ENCODE data around the gene TK2.
A peak's percentile ranks its signal among the peaks of the same experiment; 100 is the strongest.

Gene TK2

DNA sequence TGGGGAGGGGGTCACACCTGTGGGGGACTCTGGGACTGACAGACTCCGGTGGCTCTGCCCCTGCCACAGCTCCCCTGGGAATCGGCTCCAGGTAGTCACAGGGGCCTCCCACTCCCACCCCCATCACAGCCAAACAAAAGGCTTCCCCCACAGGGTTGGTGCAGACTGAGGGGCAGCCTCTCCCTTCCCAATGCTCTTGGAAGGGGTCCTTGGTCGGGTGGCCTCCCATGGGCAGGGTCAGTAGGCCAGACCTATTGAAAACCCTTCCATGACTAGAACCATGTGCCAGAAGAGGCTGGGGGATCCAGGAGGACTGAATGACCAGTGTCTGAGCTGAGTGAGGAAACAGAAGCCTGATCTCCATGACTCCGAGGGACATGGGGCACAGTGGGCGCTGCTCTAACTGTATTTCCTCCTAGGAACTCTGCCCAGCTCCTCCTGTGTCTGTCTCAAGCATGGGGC is 28.6 kb downstream of the TK2 start:
- TF ChIP-seq, protein P1, sequence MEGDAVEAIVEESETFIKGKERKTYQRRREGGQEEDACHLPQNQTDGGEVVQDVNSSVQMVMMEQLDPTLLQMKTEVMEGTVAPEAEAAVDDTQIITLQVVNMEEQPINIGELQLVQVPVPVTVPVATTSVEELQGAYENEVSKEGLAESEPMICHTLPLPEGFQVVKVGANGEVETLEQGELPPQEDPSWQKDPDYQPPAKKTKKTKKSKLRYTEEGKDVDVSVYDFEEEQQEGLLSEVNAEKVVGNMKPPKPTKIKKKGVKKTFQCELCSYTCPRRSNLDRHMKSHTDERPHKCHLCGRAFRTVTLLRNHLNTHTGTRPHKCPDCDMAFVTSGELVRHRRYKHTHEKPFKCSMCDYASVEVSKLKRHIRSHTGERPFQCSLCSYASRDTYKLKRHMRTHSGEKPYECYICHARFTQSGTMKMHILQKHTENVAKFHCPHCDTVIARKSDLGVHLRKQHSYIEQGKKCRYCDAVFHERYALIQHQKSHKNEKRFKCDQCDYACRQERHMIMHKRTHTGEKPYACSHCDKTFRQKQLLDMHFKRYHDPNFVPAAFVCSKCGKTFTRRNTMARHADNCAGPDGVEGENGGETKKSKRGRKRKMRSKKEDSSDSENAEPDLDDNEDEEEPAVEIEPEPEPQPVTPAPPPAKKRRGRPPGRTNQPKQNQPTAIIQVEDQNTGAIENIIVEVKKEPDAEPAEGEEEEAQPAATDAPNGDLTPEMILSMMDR (conservative IDR thresholded peaks at IDR 0.05; ENCODE audit: control insufficient read depth, insufficient read depth, low read depth, low read length): no peak
- DNase-seq (ENCODE audit: low read depth): no peak
- H3K4me3 ChIP-seq (ENCODE audit: control insufficient read depth, low read depth, low read length): no peak overlapping the region

DNA sequence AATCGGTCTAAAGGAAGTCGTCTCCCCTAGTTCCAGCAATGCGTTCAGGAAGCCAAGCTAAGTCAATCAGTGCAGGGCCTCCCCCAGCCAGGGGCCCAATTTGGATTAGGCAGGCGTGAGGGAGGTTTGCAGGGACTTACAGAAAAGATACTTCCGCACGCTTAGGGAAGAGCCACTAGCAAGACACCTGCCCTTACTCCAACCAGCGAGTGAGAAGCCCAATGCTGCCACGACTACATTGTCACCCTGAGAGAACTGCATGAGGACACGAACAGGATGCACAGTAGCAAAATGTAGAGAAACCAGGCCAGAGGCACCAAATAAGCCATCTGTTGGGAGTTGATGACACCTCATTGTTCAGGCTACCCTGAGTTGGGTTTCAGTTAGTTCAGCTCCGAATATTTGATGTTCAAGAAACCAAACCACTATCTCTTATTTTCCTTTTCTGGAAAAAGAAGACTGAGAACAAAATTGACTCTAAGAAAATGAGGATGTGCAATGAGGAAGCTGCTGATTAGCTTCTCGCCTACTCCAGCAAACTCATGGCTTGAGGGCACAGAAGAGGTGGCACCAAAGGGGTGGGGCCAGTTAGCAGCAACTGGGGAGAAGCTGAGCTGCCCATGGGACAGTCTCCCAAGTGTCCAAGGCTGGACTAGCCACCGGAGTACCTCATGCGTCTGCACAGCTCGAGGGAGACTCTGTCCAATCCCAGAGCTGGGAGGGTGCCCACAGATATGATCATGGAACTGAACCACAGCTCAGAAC is 29.3 kb downstream of the TK2 start:
- no peak for DNase-seq (ENCODE audit: low read depth)
- no peak overlapping the region for H3K4me3 ChIP-seq (ENCODE audit: control insufficient read depth, low read depth, low read length)
- TF ChIP-seq, protein P1 (conservative IDR thresholded peaks at IDR 0.05; ENCODE audit: control insufficient read depth, insufficient read depth, low read depth, low read length): no peak

DNA sequence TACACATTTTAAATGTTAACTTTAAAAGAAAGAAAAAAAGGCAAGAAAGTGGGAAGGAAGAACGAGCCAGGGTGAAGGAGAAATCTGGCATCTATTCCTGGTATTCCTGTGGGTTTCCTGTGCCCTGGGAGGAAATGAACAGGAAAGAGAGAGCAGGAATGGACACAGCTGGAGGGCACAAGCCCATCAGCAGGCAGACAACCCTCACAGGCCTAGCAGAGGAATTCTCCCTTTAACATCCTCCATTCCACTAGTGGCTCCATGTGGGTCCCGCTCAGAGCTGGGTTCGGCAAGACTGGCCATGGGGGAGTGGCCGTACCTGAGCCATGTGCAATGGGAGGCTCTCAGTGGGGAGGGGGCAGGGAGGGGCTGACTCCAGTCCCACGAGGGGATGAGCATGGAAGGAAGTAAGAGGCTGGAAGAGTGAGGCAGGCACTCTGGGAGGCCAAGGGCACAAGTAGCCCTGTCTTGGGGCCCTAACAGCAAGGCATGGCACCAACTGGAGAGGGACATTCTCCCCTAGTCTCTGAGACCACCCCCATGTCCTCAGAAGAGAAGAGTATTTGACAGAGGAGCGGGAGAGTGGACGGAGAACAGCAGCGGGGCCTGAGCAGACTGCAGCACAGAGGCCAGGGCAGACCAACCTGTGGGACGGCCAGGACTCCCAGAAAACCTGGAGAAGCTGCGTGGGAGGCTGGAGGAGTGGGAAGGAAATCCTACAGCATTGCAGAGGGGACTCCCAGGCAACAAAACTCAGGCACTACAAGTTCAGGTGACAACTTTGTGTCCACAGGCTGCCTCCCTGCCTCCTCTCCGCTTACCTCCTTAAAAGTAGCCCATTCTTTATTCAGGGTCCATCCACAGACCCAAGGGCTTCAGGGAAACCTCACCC is 30.2 kb downstream of the TK2 start:
- no peak for DNase-seq (ENCODE audit: low read depth)
- no peak overlapping the region for H3K4me3 ChIP-seq (ENCODE audit: control insufficient read depth, low read depth, low read length)
- TF ChIP-seq, protein P1 (conservative IDR thresholded peaks at IDR 0.05; ENCODE audit: control insufficient read depth, insufficient read depth, low read depth, low read length): no peak

DNA sequence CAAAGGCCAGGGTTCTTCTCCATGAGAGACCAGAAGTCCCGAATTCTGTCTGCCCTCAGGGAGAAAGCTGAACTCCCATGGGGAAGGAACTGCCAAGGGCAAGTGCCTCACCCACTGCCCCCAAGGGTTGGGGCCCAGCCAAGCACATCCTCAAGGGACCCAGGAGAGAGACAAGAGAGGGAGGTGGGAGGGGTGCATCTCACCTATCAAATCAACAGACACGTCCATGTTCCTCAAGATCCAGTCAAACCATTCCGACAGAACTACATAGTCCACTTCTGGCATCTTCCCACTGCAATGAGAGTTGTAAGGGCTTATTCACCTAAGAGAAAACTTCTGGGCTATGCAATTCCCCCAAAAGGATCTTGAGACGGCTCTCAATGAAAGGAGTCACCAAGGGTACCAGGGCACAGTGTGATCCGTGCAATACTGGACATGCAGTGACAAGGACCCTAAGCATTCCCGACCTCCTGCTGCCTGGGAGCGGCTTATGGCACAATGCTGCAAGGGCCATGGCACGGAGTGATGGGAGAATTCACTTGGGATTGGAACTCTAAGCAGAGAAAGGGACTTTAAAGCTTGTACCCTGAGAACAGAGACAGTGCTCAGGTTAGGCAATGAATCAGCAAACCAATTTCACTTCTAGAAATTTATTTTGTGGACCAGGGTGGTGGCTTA is 32.2 kb downstream of the TK2 start:
- DNase-seq (ENCODE audit: low read depth): no peak
- no peak overlapping the region for H3K4me3 ChIP-seq (ENCODE audit: control insufficient read depth, low read depth, low read length)
- TF ChIP-seq, protein P1 (conservative IDR thresholded peaks at IDR 0.05; ENCODE audit: control insufficient read depth, insufficient read depth, low read depth, low read length): no peak

DNA sequence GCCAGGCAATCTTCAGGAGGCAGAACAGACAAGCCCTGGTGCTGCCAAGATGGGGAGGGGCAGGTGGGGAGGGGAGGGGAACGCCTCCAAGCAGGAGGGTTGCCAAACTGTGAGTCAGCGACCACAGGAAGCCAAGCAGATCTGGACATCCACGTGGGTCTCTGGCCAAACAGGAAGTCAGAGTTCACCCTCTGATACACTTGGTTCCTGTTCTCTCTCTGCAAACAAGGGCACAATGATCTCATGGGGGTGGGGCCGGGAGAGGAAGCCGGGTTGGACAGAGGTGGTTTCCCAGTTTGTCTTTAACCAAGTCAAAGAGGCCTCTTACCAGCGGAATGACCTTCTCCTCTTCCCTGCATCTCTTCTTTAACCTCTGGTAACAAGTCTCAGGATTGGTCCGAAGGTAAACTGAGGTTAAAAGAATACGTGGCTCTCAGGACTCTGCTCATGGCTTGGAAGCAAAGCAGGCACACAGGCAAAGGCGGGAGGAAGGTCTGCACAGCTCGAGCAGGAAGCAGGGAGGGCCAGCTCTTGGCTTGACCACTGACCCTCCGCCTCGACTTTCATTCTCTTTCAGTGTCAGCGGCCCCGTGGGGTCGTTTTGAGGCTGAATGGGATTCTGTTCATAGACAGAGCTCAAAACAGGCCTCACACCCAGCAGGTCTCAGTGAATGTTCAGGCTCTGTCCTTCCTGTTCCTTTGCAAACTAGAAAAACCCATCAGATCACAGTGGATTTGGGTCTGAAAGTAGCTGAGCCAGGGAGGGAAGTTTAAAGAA is 32.9 kb downstream of the TK2 start:
- TF ChIP-seq, protein P1 (conservative IDR thresholded peaks at IDR 0.05; ENCODE audit: control insufficient read depth, insufficient read depth, low read depth, low read length): no peak
- H3K4me3 ChIP-seq (ENCODE audit: control insufficient read depth, low read depth, low read length): peak overlapping the region; percentile 16
- peak; percentile 99 for DNase-seq (ENCODE audit: low read depth)

DNA sequence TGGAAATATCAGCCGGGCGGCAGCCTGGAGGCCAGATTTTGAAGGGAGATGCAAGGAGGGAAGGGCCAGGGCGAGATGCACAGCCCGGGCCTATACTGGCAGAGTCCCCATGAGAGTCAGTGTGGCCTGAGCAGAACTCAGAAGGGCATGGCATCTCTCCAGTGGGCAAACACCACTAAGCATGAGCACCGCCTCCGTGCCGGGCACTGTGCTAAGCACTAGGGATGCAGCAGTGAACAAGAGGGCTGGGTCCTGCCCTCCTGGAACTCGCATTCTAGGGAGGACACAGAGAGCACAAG is 33.5 kb downstream of the TK2 start:
- H3K4me3 ChIP-seq (ENCODE audit: control insufficient read depth, low read depth, low read length): no peak overlapping the region
- TF ChIP-seq, protein P1 (conservative IDR thresholded peaks at IDR 0.05; ENCODE audit: control insufficient read depth, insufficient read depth, low read depth, low read length): no peak
- DNase-seq (ENCODE audit: low read depth): no peak

Data from fibroblast of mammary gland (primary cell).